Measurements from ENCODE around the gene ITGAX.

Gene ITGAX

GRCh38 chr16:31429796-31430195 lies 74.8 kb downstream of the ITGAX start:
- Histone ChIP-seq H2AFZ (ENCODE audit: low read length) (no peak overlapping the region), H3K36me3 (ENCODE audit: insufficient read depth, low read length) (no peaks in the 10 kb centered on the region), H3K9me3 (ENCODE audit: insufficient read depth, low read depth, low read length) (no peaks in the 10 kb centered on the region), H3K79me2 (ENCODE audit: insufficient read depth, low read length) (no peaks in the 10 kb centered on the region), H3K9ac (ENCODE audit: low read depth, low read length, poor library complexity, severe bottlenecking) (no peak overlapping the region), H3K4me1 (ENCODE audit: insufficient read depth, low read length, poor library complexity, severe bottlenecking) (peaks cover 12% of the 10 kb centered on the region), H3K4me3 (ENCODE audit: low read length, poor library complexity, severe bottlenecking) (no peak overlapping the region), H3K27me3 (ENCODE audit: insufficient read depth, low read length, poor library complexity, severe bottlenecking) (no peaks in the 10 kb centered on the region), H3F3A (ENCODE audit: low read depth) (no peaks in the 10 kb centered on the region), H4K20me1 (ENCODE audit: insufficient read depth, low read length, poor library complexity, severe bottlenecking) (no peaks in the 10 kb centered on the region), H3K9me2 (replicated peaks; ENCODE audit: low read depth, low read length) (no peaks in the 10 kb centered on the region), H3K4me2 (ENCODE audit: low read depth, low read length, poor library complexity, severe bottlenecking) (no peak overlapping the region)
- TF ChIP-seq EZH2phosphoT487 (IDR thresholded peaks at IDR 0.05; ENCODE audit: borderline replicate concordance) = no peak
- no peak for TF ChIP-seq CTCF (conservative IDR thresholded peaks at IDR 0.05; ENCODE audit: low read length)

- no peaks in the 10 kb centered on the region for H3K9me2 ChIP-seq (replicated peaks; ENCODE audit: low read depth, low read length)
- no peak overlapping the region for H3K4me2 ChIP-seq (ENCODE audit: low read depth, low read length, poor library complexity, severe bottlenecking)
- H4K20me1 ChIP-seq (ENCODE audit: insufficient read depth, low read length, poor library complexity, severe bottlenecking) = no peaks in the 10 kb centered on the region
- peaks cover 12% of the 10 kb centered on the region for H3K4me1 ChIP-seq (ENCODE audit: insufficient read depth, low read length, poor library complexity, severe bottlenecking)
- H2AFZ ChIP-seq (ENCODE audit: low read length) = no peak overlapping the region
- H3K79me2 ChIP-seq (ENCODE audit: insufficient read depth, low read length) = no peaks in the 10 kb centered on the region
- no peaks in the 10 kb centered on the region for H3F3A ChIP-seq (ENCODE audit: low read depth)
- no peaks in the 10 kb centered on the region for H3K36me3 ChIP-seq (ENCODE audit: insufficient read depth, low read length)
- H3K4me3 ChIP-seq (ENCODE audit: low read length, poor library complexity, severe bottlenecking) = no peak overlapping the region
- TF ChIP-seq EZH2phosphoT487 (IDR thresholded peaks at IDR 0.05; ENCODE audit: borderline replicate concordance) = no peak
- no peak for TF ChIP-seq CTCF (conservative IDR thresholded peaks at IDR 0.05; ENCODE audit: low read length)
- no peaks in the 10 kb centered on the region for H3K27me3 ChIP-seq (ENCODE audit: insufficient read depth, low read length, poor library complexity, severe bottlenecking)
- no peaks in the 10 kb centered on the region for H3K9me3 ChIP-seq (ENCODE audit: insufficient read depth, low read depth, low read length)
- H3K9ac ChIP-seq (ENCODE audit: low read depth, low read length, poor library complexity, severe bottlenecking) = no peak overlapping the region
These were observed 75.5 kb downstream of the ITGAX start for GRCh38 chr16:31430380-31431052.
